ENCODE measurements around the gene DGKE. TPM values are rescaled to one million over a fixed set of nuclear protein-coding genes. Genes with fewer than 3 reads are reported as not detected.

DGKE gene
- total and polyA plus RNA-seq, 2 of the 8 experiments (the other 6 are each of a cell fraction or from before 2014, with no cell fraction given), result 1.7 to 7.4 TPM

DNA sequence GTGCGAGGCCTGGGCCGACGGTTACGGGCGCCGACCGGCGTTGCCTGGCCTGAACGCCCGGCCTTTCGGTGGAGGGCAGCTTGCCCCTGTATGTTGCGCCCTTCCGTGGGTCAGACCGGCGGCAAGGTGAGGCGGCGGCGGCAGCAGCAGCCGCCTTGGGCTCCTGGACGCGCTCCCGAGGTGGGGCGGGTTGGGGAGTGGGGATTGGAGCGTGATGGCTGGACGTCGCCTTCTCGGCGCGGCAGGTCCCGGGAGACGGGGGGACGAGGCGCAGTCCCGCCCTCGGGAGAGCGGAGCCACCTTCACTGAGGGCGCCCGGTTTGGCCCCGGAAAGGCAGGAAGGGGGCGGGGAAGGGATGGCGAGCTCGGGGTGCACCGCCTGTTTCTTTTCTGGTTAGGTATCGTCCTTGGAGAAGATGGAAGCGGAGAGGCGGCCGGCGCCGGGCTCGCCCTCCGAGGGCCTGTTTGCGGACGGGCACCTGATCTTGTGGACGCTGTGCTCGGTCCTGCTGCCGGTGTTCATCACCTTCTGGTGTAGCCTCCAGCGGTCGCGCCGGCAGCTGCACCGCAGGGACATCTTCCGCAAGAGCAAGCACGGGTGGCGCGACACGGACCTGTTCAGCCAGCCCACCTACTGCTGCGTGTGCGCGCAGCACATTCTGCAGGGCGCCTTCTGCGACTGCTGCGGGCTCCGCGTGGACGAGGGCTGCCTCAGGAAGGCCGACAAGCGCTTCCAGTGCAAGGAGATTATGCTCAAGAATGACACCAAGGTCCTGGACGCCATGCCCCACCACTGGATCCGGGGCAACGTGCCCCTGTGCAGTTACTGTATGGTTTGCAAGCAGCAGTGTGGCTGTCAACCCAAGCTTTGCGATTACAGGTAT is 671 bp downstream of the DGKE start (continued):
- TF ChIP-seq GABPA (IDR thresholded peaks at IDR 0.05; ENCODE audit: borderline replicate concordance, insufficient read depth, low read length), result 0 out of 2 replicates have a peak, but pooled peaks have one; percentile 9
- TF ChIP-seq RBBP5 (IDR thresholded peaks at IDR 0.05; ENCODE audit: borderline replicate concordance, low read depth, low read length), result peak; percentile 70; the same call in 1 of the 2 replicates
